ENCODE results near the gene ZNF580. TPM values are rescaled to one million over a fixed set of nuclear protein-coding genes. Genes with fewer than 3 reads are reported as not detected.

Gene ZNF580
- total RNA-seq, 2 experiments from 2014 or later = 24.4 to 50.0 TPM

GRCh38 chr19:55603581-55604292 is 37.1 kb upstream of the ZNF580 start:
- TF ChIP-seq EZH2phosphoT487 (IDR thresholded peaks at IDR 0.05; ENCODE audit: borderline replicate concordance, low read depth, low read length) = no peak
- no peak for TF ChIP-seq CTCF (conservative IDR thresholded peaks at IDR 0.05; ENCODE audit: low read length)
- DNase-seq (ENCODE audit: low spot score) = no peak
- no peaks in the 10 kb centered on the region for H4K20me1 ChIP-seq (ENCODE audit: insufficient read depth, low read length)
- peak overlapping the region; percentile 99 for H3K4me2 ChIP-seq (ENCODE audit: low read length)
- peak overlapping the region; percentile 97 for H3K27ac ChIP-seq (ENCODE audit: low read depth, low read length, poor library complexity, severe bottlenecking)
- H3K4me3 ChIP-seq (ENCODE audit: low read depth, low read length, poor library complexity, severe bottlenecking) = peak overlapping the region; percentile 95
- H3K9me3 ChIP-seq (ENCODE audit: low read length) = no peaks in the 10 kb centered on the region
- peaks cover 13% of the 10 kb centered on the region; the same call in 1 of the 2 replicates for H3K36me3 ChIP-seq (ENCODE audit: insufficient read depth, low read length)
- H2AFZ ChIP-seq (ENCODE audit: low read length) = no peak overlapping the region
- H3K9me2 ChIP-seq (ENCODE audit: insufficient read depth, low read length) = no peaks in the 10 kb centered on the region
- POLR2A ChIA-PET = interaction anchor here (0.6 to 0.7 kb wide), 3 partner anchors 142 to 589 kb away, joined by 3 read pairs; no protein-coding TSS in a partner anchor
- intact Hi-C loops (cut with micrococcal nuclease; ENCODE audit: unreplicated experiment) = no loop called here
- CTCF ChIA-PET (ENCODE audit: unreplicated experiment) = no interaction called here
- peaks cover 19% of the 10 kb centered on the region for H3K79me2 ChIP-seq (ENCODE audit: insufficient read depth, low read depth, low read length)
- no TSS peak for BruUV-seq (replicated peaks)
- H3K4me1 ChIP-seq (ENCODE audit: insufficient read depth, low read length, poor library complexity, severe bottlenecking) = peaks cover 38% of the 10 kb centered on the region

GRCh38 chr19:55605207-55605636 is 35.6 kb upstream of the ZNF580 start:
- H3K9me2 ChIP-seq (ENCODE audit: insufficient read depth, low read length) = no peaks in the 10 kb centered on the region
- peak overlapping the region; percentile 54; the same call in 1 of the 2 replicates for H2AFZ ChIP-seq (ENCODE audit: low read length)
- H3K4me2 ChIP-seq (ENCODE audit: low read length) = peak overlapping the region; percentile 99
- H3K9me3 ChIP-seq (ENCODE audit: low read length) = no peaks in the 10 kb centered on the region
- no peaks in the 10 kb centered on the region for H4K20me1 ChIP-seq (ENCODE audit: insufficient read depth, low read length)
- peaks cover 27% of the 10 kb centered on the region for H3K36me3 ChIP-seq (ENCODE audit: insufficient read depth, low read length)
- peak; percentile 98 for DNase-seq (ENCODE audit: low spot score)
- ChIA-PET CTCF (ENCODE audit: unreplicated experiment) (no interaction called here), POLR2A (no interaction called here)
- BruUV-seq (replicated peaks) = no TSS peak
- H3K4me1 ChIP-seq (ENCODE audit: insufficient read depth, low read length, poor library complexity, severe bottlenecking) = peaks cover 37% of the 10 kb centered on the region
- H3K79me2 ChIP-seq (ENCODE audit: insufficient read depth, low read depth, low read length) = peaks cover 20% of the 10 kb centered on the region
- intact Hi-C loops (cut with micrococcal nuclease; ENCODE audit: unreplicated experiment) = no loop called here
- peak overlapping the region; percentile 97 for H3K27ac ChIP-seq (ENCODE audit: low read depth, low read length, poor library complexity, severe bottlenecking)
- H3K4me3 ChIP-seq (ENCODE audit: low read depth, low read length, poor library complexity, severe bottlenecking) = peak overlapping the region; percentile 95
- TF ChIP-seq EZH2phosphoT487 (IDR thresholded peaks at IDR 0.05; ENCODE audit: borderline replicate concordance, low read depth, low read length) = no peak
- TF ChIP-seq CTCF (conservative IDR thresholded peaks at IDR 0.05; ENCODE audit: low read length) = no peak

Measured in OCI-LY7 (cell line).